ENCODE results near the gene DENND1A. TPM values are rescaled to one million over a fixed set of nuclear protein-coding genes. Genes with fewer than 3 reads are reported as not detected.

The DENND1A gene
- total and polyA plus RNA-seq, 7 donors = 12.8 to 33.2 (median 19.2) TPM

DNA sequence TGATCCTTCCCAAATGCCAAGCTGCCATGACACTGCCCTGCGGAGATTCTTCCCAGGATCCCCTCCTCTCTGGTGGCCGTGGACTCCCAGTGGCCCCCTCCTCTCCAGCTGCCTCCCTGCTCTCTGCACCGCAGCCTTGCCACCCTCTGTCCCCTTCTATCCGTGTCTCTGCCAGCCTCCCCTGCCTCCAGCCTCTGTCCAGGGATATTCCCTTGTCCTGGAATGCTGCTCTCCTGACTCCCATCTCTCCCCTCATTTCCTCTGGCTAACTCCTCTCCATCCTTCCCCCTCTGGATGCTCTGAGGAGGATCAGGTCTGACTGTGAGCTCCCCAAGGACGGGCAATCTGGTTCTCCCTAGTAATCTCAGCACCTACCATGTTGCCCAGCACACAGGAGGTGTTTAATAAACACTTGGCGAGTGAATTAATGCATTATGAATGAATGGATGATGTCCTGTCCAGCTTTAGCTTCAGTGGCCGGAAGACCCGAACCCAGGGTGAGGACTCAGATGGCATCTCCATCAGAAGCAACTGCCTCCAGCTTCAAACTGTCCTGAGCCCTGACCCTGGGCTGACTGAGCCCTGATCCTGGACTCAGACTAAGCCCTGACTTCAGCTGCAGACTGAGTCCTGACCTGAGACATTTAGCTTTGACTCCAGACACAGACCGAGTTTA is 581.5 kb downstream of the DENND1A start:
- WGBS, 2 donors = 47 to 74% methylated on average over 9 of the region's 9 CpGs
- no peak for DNase-seq
- no peaks in the 10 kb centered on the region for H3K36me3 ChIP-seq
- no peak overlapping the region for H3K4me3 ChIP-seq
- intact Hi-C loops (cut with DNase I) = loop anchor here (5.0 kb wide), 2 partner anchors 81 to 881 kb away; partner anchors contain the start of gene STRBP
- TF ChIP-seq EP300 (IDR thresholded peaks at IDR 0.05) (no peak), POLR2A (IDR thresholded peaks at IDR 0.05) (no peak), POLR2AphosphoS5 (IDR thresholded peaks at IDR 0.05) (no peak)
- TF ChIP-seq, protein P1, sequence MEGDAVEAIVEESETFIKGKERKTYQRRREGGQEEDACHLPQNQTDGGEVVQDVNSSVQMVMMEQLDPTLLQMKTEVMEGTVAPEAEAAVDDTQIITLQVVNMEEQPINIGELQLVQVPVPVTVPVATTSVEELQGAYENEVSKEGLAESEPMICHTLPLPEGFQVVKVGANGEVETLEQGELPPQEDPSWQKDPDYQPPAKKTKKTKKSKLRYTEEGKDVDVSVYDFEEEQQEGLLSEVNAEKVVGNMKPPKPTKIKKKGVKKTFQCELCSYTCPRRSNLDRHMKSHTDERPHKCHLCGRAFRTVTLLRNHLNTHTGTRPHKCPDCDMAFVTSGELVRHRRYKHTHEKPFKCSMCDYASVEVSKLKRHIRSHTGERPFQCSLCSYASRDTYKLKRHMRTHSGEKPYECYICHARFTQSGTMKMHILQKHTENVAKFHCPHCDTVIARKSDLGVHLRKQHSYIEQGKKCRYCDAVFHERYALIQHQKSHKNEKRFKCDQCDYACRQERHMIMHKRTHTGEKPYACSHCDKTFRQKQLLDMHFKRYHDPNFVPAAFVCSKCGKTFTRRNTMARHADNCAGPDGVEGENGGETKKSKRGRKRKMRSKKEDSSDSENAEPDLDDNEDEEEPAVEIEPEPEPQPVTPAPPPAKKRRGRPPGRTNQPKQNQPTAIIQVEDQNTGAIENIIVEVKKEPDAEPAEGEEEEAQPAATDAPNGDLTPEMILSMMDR (IDR thresholded peaks at IDR 0.05) = no peak
- H3K27me3 ChIP-seq = no peaks in the 10 kb centered on the region
- H3K9me3 ChIP-seq = no peaks in the 10 kb centered on the region
- no peak overlapping the region for H3K27ac ChIP-seq
- peaks cover 0 to 30% (median 22%) of the 10 kb centered on the region in 4 donors for H3K4me1 ChIP-seq

DNA sequence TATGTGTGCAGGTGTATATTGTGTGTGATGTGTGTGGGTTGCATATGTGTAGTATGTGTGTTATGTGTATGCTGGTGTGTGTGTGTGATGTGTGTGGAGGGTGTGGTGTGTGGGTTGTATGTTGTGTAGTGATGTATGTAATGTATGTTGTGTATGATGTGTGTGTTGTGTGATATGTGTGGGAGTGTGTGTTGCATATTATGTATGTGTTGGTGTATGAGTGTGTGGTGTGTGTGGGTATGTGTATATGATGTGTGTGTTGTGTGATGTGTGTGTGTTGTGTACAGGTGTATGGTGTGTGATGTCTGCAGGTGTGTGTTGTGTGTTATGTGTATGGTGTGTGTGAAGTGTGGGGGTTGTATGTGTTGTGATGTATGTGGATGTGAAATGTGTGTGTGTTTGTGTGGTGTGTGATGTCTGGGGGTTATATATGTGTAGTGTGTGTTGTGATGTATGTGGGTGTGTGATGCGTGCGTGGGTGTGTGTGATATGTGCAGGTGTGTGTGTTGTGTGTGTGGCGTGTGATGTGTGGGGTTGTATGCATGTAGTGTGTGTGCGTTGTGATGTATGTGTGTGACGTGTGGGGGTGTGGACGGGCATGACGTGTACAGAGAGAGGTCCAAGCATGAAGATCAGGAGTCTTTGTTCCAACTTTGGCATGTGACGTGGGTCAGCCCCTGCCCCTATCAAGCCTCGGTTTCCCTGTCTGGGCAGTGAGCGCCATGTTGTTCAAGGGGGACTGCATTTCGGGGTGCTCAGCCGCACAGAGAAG is 582.5 kb downstream of the DENND1A start:
- TF ChIP-seq POLR2A (IDR thresholded peaks at IDR 0.05) = no peak
- Histone ChIP-seq H3K27me3 (no peaks in the 10 kb centered on the region), H3K27ac (no peak overlapping the region), H3K4me3 (no peak overlapping the region), H3K9me3 (no peaks in the 10 kb centered on the region), H3K36me3 (no peaks in the 10 kb centered on the region), H3K4me1 (peaks cover 0 to 37% (median 24%) of the 10 kb centered on the region in 4 donors)
- no peak for DNase-seq
- 47 to 85% methylated on average over 12 of the region's 12 CpGs for WGBS, 2 donors
- intact Hi-C loops (cut with DNase I) = loop anchor here (5.0 kb wide), 2 partner anchors 80 to 880 kb away; partner anchors contain the start of gene STRBP

DNA sequence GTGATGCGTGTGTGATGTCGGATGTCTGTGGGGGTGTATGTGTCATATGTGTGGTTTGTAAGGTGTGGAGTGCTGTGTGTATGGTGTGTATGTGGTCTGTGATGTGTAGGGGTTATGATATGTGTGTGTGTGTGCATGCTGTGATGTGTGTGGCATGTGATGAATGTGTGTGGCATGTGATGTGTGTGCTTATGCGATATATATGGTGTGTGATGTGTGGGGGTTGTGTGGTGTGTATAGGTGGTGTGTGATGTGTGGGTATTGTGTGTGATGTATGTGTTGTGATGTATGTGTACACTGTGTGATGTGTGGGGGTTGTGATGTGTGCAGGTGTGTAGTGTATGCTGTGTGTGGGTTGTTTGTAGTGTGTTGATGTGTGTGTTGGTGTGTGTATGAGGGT is 583.1 kb downstream of the DENND1A start:
- H3K27ac ChIP-seq = peak overlapping the region in 1 of 4 donors; percentile 65
- peaks cover 0 to 37% (median 24%) of the 10 kb centered on the region in 4 donors for H3K4me1 ChIP-seq
- no peak for DNase-seq
- H3K27me3 ChIP-seq = no peaks in the 10 kb centered on the region
- H3K36me3 ChIP-seq = no peaks in the 10 kb centered on the region
- no peaks in the 10 kb centered on the region for H3K9me3 ChIP-seq
- no peak overlapping the region for H3K4me3 ChIP-seq
- intact Hi-C loops (cut with DNase I) = loop anchor here (5.0 kb wide), 2 partner anchors 80 to 880 kb away; partner anchors contain the start of gene STRBP
- TF ChIP-seq, protein P1 (IDR thresholded peaks at IDR 0.05) = no peak
- TF ChIP-seq EP300 (IDR thresholded peaks at IDR 0.05) (no peak), POLR2AphosphoS5 (IDR thresholded peaks at IDR 0.05) (no peak), POLR2A (IDR thresholded peaks at IDR 0.05) (no peak)
- 96 to 99% methylated on average over 3 of the region's 3 CpGs for WGBS, 2 donors

DNA sequence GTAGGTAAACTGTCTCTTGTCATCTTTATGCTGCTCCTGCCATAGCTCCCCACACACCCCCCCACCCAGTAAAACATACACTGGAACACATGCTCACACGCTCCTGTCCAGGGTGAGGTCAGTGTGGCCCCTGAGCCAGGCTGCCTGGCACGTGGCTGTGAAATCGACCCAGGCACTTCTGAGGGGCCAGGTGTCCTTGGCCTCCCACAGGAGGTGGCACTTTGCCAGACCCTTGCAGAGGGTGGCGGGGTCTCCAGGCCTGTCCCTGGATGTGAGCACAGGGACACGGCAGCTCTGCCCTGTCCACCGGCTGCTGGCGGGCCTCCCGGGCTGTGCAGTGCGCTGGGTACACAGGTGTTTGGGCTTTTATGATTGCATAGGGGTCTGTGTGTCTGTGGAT is 583.9 kb downstream of the DENND1A start:
- peaks cover 0 to 37% (median 24%) of the 10 kb centered on the region in 4 donors for H3K4me1 ChIP-seq
- intact Hi-C loops (cut with DNase I) = loop anchor here (5.0 kb wide), 2 partner anchors 79 to 879 kb away; partner anchors contain the start of gene STRBP
- no peak for DNase-seq
- TF ChIP-seq POLR2A (IDR thresholded peaks at IDR 0.05) (no peak), EP300 (IDR thresholded peaks at IDR 0.05) (no peak), POLR2AphosphoS5 (IDR thresholded peaks at IDR 0.05) (no peak)
- TF ChIP-seq, protein P1 (IDR thresholded peaks at IDR 0.05) = no peak
- no peaks in the 10 kb centered on the region for H3K9me3 ChIP-seq
- H3K36me3 ChIP-seq = no peaks in the 10 kb centered on the region
- H3K4me3 ChIP-seq = no peak overlapping the region
- H3K27ac ChIP-seq = peak overlapping the region; percentile 1 to 72 (median 68)
- no peaks in the 10 kb centered on the region for H3K27me3 ChIP-seq
- WGBS, 2 donors = 78 to 84% methylated on average over 9 of the region's 9 CpGs

DNA sequence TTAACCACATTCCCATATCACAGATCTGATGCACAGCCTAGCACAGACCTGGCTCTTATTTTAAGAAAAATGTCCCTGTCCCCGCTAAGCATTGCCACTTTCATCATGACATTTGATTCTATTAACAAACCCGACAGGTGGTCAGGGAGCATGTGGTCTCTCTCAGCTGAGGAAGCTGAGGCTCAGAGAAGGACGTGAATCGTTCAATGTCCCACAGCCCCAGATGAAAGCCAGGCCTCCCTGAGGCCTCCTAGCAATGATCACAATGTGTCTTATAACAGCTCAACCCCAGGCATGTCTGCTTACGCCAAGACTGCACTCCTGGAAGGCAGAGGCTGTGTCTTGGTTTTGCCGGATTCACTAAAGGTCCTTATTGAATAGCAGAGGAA is 584.4 kb downstream of the DENND1A start:
- no peak overlapping the region for H3K4me3 ChIP-seq
- H3K36me3 ChIP-seq = no peaks in the 10 kb centered on the region
- peaks cover 0 to 37% (median 24%) of the 10 kb centered on the region in 4 donors for H3K4me1 ChIP-seq
- no peaks in the 10 kb centered on the region for H3K9me3 ChIP-seq
- no peak for DNase-seq
- H3K27me3 ChIP-seq = no peaks in the 10 kb centered on the region
- peak overlapping the region; percentile 9 to 72 (median 68) for H3K27ac ChIP-seq
- intact Hi-C loops (cut with DNase I) = loop anchor here (5.0 kb wide), 2 partner anchors 78 to 878 kb away; partner anchors contain the start of gene STRBP
- 59 to 68% methylated on average over 6 of the region's 6 CpGs for WGBS, 2 donors
- TF ChIP-seq POLR2AphosphoS5 (IDR thresholded peaks at IDR 0.05) (peak; percentile 28 to 90 (median 72)), EP300 (IDR thresholded peaks at IDR 0.05) (peak in 1 of 4 donors; percentile 70)
- TF ChIP-seq, protein P1 (IDR thresholded peaks at IDR 0.05) = no peak
